NCI-H1417 treated with DMSO at 0.1 percent for 48 hours (cell line): ENCODE measurements around the gene HGS.

ENCODE experiments used
- DNase-seq: peaks from one replicate; lab custom pipeline; 2025; lab: John Stamatoyannopoulos, UW

Gene HGS

DNA sequence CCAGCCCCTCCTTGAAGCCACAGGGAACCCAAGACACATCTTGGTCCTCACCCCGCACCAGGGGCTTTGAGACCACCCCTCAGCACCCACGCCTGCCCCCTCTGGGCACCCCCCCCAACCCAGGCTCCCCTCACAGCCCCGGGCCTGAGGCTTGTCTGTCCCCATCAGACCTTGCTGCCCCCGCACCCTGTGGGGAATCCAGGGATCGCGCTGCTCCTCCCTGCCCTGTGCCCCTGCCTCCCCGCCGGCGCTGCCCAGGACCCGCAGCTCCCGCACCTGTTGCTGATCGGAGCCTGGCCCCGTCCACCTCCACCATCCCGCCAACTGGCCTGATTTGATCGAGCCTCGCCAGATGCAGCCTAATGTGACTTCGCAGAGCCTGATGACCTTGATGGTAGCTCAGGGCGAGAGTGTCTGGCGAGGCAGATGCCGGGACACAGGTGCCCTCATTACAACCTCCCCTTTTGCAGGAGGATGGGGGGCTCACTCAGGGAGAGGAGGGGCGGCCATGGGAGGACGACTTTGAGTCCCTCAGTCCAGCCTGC, 57.3 kb downstream of the HGS start:
- DNase-seq: no peak

DNA sequence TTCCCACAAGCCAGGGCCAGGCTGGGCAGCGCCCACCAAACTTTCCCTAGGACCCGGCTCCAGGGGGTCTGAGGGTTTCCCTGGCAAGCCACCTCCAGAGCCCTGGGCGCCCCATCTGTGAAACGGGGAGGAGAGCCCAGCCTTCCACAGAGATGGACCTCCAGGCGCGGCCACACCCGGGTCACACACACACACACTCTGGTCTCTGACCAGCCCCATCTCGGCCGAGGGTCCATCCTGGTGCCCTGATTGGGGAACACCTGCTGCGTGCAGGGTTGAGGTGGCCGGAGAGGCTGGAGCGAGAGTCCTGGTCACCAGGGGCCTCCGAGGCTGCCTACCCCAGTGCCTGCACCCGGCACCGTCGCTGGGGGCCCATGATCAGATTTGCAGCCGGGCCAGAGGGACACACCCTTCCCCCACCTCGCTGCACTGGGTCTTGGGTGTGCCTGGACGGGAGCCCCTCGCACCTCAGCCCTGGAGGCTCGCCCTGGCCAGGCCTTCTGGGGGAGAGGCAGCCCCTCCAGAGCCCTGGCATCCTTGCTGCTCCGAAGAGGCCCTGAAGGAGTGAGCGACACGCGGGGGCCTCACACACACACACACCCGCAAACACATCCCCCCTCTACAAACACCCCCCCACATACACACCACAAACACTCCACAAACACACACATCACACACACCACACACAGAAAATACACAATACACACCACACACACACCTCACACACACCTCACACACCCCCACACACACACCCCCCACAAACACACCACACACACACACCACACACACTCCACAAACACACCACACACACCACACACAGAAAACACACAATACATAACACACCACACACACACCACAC, 58.0 kb downstream of the HGS start:
- DNase-seq: no peak
